Ishikawa (cell line): Measurements from ENCODE around the gene CCDC18.

Source experiments
- CEBPB ChIP-seq: IDR thresholded peaks from 2 replicates; pipeline ENCODE4 v1.6.1; 2012
- RAD21 ChIP-seq: IDR thresholded peaks from 2 replicates; pipeline ENCODE4 v1.6.1; 2012; ENCODE audit warnings: low read depth
- TF ChIP-seq, protein P1 (sequence below): IDR thresholded peaks from 2 replicates; pipeline ENCODE4 v1.6.1; 2012; ENCODE audit warnings: low read depth, mild to moderate bottlenecking

DNA sequence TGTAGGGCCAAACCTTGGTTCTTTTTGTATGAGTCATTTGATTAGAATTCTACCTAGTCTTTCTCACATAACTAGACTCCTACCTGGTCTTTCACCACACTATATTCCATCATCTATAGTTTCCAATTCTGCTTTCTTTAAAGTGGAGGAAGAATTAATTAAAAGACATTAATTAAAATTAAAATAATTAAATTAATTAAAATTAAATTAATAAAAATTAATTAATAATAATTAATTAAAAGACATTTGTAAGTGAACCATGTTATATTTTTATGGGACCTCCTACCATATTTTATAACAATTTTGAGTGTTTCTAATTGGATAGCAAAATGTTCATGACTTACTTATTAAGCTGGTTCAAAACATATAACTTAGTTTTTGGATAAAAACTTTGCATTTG, 77.4 kb downstream of the CCDC18 start:
- TF ChIP-seq, protein P1, sequence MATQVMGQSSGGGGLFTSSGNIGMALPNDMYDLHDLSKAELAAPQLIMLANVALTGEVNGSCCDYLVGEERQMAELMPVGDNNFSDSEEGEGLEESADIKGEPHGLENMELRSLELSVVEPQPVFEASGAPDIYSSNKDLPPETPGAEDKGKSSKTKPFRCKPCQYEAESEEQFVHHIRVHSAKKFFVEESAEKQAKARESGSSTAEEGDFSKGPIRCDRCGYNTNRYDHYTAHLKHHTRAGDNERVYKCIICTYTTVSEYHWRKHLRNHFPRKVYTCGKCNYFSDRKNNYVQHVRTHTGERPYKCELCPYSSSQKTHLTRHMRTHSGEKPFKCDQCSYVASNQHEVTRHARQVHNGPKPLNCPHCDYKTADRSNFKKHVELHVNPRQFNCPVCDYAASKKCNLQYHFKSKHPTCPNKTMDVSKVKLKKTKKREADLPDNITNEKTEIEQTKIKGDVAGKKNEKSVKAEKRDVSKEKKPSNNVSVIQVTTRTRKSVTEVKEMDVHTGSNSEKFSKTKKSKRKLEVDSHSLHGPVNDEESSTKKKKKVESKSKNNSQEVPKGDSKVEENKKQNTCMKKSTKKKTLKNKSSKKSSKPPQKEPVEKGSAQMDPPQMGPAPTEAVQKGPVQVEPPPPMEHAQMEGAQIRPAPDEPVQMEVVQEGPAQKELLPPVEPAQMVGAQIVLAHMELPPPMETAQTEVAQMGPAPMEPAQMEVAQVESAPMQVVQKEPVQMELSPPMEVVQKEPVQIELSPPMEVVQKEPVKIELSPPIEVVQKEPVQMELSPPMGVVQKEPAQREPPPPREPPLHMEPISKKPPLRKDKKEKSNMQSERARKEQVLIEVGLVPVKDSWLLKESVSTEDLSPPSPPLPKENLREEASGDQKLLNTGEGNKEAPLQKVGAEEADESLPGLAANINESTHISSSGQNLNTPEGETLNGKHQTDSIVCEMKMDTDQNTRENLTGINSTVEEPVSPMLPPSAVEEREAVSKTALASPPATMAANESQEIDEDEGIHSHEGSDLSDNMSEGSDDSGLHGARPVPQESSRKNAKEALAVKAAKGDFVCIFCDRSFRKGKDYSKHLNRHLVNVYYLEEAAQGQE: no peak
- TF ChIP-seq RAD21 (no peak), CEBPB (no peak)
